MM.1S (cell line): Measurements from ENCODE around the gene NDRG2.

Source experiments
- DNase-seq: peaks from one replicate; pipeline ENCODE4 v3.0.0-alpha.2; 2015
- H2AFZ ChIP-seq: fragments of 300-600 bp; sonication (generic); 2 replicates; pipeline ENCODE4 v1.6.0; 2016; ENCODE audit warnings: antibody characterized with exemption, low read length
- H3F3A ChIP-seq: fragments of 300-600 bp; sonication (generic); 2 replicates; pipeline ENCODE4 v1.6.1; 2016; ENCODE audit warnings: mild to moderate bottlenecking, antibody characterized with exemption, low read length, moderate library complexity, mixed read lengths; ENCODE audit not compliant: insufficient read depth
- H3K27ac ChIP-seq: fragments of 300-600 bp; sonication (generic); 2 replicates; pipeline ENCODE4 v1.5.1; 2016; ENCODE audit warnings: mild to moderate bottlenecking, low read length
- H3K27me3 ChIP-seq: fragments of 300-600 bp; sonication (generic); replicated peaks from 2 replicates; pipeline ENCODE4 v1.6.0; 2016; ENCODE audit warnings: low read length; ENCODE audit not compliant: insufficient read depth
- H3K36me3 ChIP-seq: fragments of 300-600 bp; sonication (generic); replicated peaks from 2 replicates; pipeline ENCODE4 v1.6.1; 2016; ENCODE audit warnings: mild to moderate bottlenecking, low read length, mixed read lengths; ENCODE audit not compliant: insufficient read depth
- H3K4me1 ChIP-seq: fragments of 300-600 bp; sonication (generic); 2 replicates; pipeline ENCODE4 v1.6.1; 2016; ENCODE audit warnings: low read length, mixed read lengths
- H3K4me2 ChIP-seq: fragments of 300-600 bp; sonication (generic); 2 replicates; pipeline ENCODE4 v1.6.0; 2016; ENCODE audit warnings: low read depth, low read length
- H3K4me3 ChIP-seq: fragments of 300-600 bp; sonication (generic); 2 replicates; pipeline ENCODE4 v1.5.1; 2016; ENCODE audit warnings: low read length, mixed read lengths
- H3K79me2 ChIP-seq: fragments of 300-600 bp; sonication (generic); 2 replicates; pipeline ENCODE4 v1.6.1; 2016; ENCODE audit warnings: mixed run types, low read length, mixed read lengths
- H3K9ac ChIP-seq: fragments of 300-600 bp; sonication (generic); 2 replicates; pipeline ENCODE4 v1.6.1; 2016; ENCODE audit warnings: low read length, mixed read lengths
- H3K9me2 ChIP-seq: fragments of 300-600 bp; sonication (generic); replicated peaks from 2 replicates; pipeline ENCODE4 v1.6.1; 2016; ENCODE audit warnings: mild to moderate bottlenecking, low read length, mixed read lengths; ENCODE audit not compliant: insufficient read depth
- H3K9me3 ChIP-seq: fragments of 300-600 bp; sonication (generic); replicated peaks from 2 replicates; pipeline ENCODE4 v1.6.1; 2016; ENCODE audit warnings: mild to moderate bottlenecking, low read length, mixed read lengths; ENCODE audit not compliant: insufficient read depth
- H4K20me1 ChIP-seq: fragments of 300-600 bp; sonication (generic); 2 replicates; pipeline ENCODE4 v1.6.1; 2016; ENCODE audit warnings: mild to moderate bottlenecking, low read length, moderate library complexity, mixed read lengths; ENCODE audit not compliant: insufficient read depth
- CTCF ChIP-seq: fragments of 300-600 bp; sonication (generic); IDR thresholded peaks from 2 replicates; pipeline ENCODE4 v1.5.1; 2016; ENCODE audit warnings: antibody characterized with exemption, low read length, mixed read lengths
- EZH2 ChIP-seq: fragments of 300-600 bp; sonication (generic); optimal IDR thresholded peaks from 2 replicates; pipeline ENCODE3; 2017; ENCODE audit warnings: low read depth, mild to moderate bottlenecking, antibody characterized with exemption, low read length, mixed read lengths
- EZH2phosphoT487 ChIP-seq: fragments of 300-600 bp; sonication (generic); IDR thresholded peaks from 2 replicates; pipeline ENCODE4 v1.6.1; 2018; ENCODE audit warnings: antibody characterized with exemption, low read length

Gene NDRG2

GRCh38 chr14:21023817-21024584 is 860 bp downstream of the NDRG2 start:
- H3K9me3 ChIP-seq: no peaks in the 10 kb centered on the region
- H4K20me1 ChIP-seq: no peaks in the 10 kb centered on the region
- H3K4me2 ChIP-seq: peak overlapping the region; percentile 79
- no peaks in the 10 kb centered on the region for H3K4me1 ChIP-seq
- no peak for DNase-seq
- peak overlapping the region; percentile 34; the same call in 1 of the 2 replicates for H3K9ac ChIP-seq
- H3K79me2 ChIP-seq: no peaks in the 10 kb centered on the region
- no peaks in the 10 kb centered on the region for H3K9me2 ChIP-seq
- peak overlapping the region; percentile 63 for H3K4me3 ChIP-seq
- peak overlapping the region; percentile 67; the same call in 1 of the 2 replicates for H2AFZ ChIP-seq
- no peaks in the 10 kb centered on the region for H3K36me3 ChIP-seq
- no peak for TF ChIP-seq CTCF
- no peak for TF ChIP-seq EZH2
- TF ChIP-seq EZH2phosphoT487: no peak
- H3F3A ChIP-seq: no peaks in the 10 kb centered on the region
- no peaks in the 10 kb centered on the region for H3K27me3 ChIP-seq
- no peak overlapping the region for H3K27ac ChIP-seq

- H3K9me3 ChIP-seq: no peaks in the 10 kb centered on the region
- no peak overlapping the region for H2AFZ ChIP-seq
- no peaks in the 10 kb centered on the region for H4K20me1 ChIP-seq
- H3K36me3 ChIP-seq: no peaks in the 10 kb centered on the region
- H3K4me2 ChIP-seq: no peak overlapping the region
- H3K79me2 ChIP-seq: no peaks in the 10 kb centered on the region
- H3F3A ChIP-seq: no peaks in the 10 kb centered on the region
- no peak for TF ChIP-seq EZH2phosphoT487
- TF ChIP-seq EZH2: no peak
- no peak for TF ChIP-seq CTCF
- no peaks in the 10 kb centered on the region for H3K9me2 ChIP-seq
- no peaks in the 10 kb centered on the region for H3K4me1 ChIP-seq
- H3K9ac ChIP-seq: no peak overlapping the region
- H3K27ac ChIP-seq: no peak overlapping the region
- H3K4me3 ChIP-seq: no peak overlapping the region
- H3K27me3 ChIP-seq: no peaks in the 10 kb centered on the region
- DNase-seq: no peak
Measured at GRCh38 chr14:21023174-21023573, 1.7 kb downstream of the NDRG2 start.

- Histone ChIP-seq H3K4me3 (no peak overlapping the region), H3K36me3 (no peaks in the 10 kb centered on the region), H2AFZ (no peak overlapping the region), H3K9me2 (no peaks in the 10 kb centered on the region), H3K4me1 (no peaks in the 10 kb centered on the region), H3K27ac (no peak overlapping the region), H3K27me3 (no peaks in the 10 kb centered on the region), H4K20me1 (no peaks in the 10 kb centered on the region), H3K9me3 (no peaks in the 10 kb centered on the region), H3K9ac (no peak overlapping the region), H3K4me2 (no peak overlapping the region), H3K79me2 (no peaks in the 10 kb centered on the region), H3F3A (no peaks in the 10 kb centered on the region)
- TF ChIP-seq CTCF (no peak), EZH2 (no peak), EZH2phosphoT487 (no peak)
- DNase-seq: no peak
Measured at GRCh38 chr14:21022686-21023085, 2.2 kb downstream of the NDRG2 start.
